NB4 (cell line): Measurements from ENCODE around the gene DUOX1.

ENCODE experiments used
- MYC ChIP-seq: IDR thresholded peaks from 2 replicates; pipeline ENCODE4 v1.6.1; 2011; ENCODE audit warnings: low read depth, low read length
- POLR2A ChIP-seq: IDR thresholded peaks from 2 replicates; pipeline ENCODE4 v1.6.1; 2011; ENCODE audit warnings: mild to moderate bottlenecking; ENCODE audit not compliant: insufficient read length; ENCODE audit errors: extremely low read depth

DNA sequence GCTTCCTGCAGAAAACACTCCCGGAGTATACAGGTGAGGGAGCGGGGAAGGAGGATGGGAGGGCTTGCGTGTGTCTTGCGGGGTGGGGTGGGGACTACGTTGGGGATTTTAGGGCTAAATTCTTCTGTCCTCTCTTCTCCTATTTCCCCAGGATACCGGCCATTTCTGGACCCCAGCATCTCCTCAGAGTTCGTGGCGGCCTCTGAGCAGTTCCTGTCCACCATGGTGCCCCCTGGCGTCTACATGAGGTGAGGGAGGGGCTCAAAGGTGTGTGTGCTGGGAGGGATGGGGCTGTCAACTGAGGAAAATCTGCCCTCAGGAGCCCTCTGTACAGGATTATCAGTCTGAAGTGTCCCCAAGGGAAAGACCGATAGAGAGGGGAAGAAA is 6.6 kb downstream of the DUOX1 start:
- no peak for TF ChIP-seq POLR2A
- no peak for TF ChIP-seq MYC
